Middle frontal gyrus (tissue), 1 donor: ENCODE measurements around the gene FAM162B.
"Not testable (repeated sequence)": the region's sequence is repeated elsewhere in the genome, so short reads cannot be mapped to it uniquely, and the experiment has no call there.

Experiments used
- DNase-seq: peaks from one replicate; pipeline ENCODE4 v3.0.0-alpha.2; 2015; ENCODE audit warnings: low spot score; ENCODE audit errors: extremely low spot score

The FAM162B gene

DNA sequence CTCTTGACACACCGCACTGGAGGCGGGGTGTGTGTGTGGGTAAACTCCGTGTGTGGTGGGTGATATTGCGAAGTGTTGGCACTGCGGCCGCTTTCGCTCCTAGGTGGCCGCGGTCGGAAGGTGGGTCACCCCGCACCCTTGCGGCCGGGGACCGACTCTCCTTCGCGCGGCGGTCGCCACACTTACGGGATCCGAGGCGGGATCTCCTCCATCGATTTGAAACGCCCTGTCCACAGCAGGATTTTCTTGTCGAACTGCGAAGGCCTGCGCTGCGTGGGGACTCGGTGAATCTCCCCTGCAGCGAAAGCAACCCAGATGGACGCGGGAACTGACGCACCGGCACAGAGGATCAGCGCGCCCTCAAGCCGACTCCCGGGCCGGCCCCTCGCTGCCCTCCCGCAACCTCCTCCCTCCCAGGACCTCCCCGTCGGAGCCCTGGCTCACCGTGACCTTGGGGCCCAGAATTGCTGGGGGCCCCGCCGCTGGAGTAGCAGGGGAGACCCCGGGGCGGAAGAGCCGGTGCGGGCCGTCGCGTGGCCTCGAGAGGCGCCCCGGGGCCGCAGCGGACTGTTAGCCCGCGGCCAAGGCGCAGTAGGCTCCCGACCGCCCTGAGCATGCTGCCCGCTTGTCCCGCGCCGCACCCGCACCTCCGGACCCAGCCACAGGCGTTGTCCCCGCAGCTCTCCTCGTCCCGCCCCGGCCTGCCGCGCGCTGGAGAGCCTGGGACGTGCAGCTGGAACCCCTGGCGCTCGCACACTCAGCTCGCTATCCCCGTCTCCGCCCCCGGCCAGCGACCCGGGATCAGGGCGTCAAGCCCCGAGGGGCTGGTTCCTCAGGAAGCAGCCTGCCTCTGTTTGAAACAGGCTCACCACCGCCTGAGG lies at the start of gene FAM162B:
FAM162B (minus strand) TSS at position 759 of the 881 bp plus-strand sequence; CDS start at position 616, 143 bp downstream.
- DNase-seq: no peak

DNA sequence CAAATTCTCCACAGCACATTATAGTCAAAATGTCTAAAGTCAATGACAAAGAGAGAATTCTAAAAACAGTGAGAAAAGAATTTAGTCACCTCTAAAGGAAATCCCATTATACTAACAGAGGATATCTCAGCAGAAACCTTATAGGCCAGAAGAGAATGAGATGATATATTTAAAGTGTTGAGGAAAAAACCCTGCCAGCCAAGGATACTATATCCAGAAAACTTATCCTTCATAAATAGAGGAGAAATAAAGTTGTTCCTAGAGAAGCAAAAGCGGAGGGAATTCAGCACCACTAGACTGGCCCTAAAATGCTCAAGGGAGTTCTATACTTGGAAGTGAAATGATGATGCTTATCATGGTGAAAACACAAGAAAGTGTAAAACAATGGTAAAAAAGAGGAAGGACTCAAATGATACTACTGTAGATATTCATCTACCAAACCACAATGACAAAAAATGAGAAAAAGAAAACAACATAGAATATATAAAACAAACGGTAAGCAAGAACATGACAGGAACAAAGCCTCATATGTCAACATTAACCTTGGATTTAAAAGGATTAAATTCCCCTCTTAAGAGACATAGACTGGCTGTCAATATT lies 46.6 kb upstream of the FAM162B start:
- no peak for DNase-seq

DNA sequence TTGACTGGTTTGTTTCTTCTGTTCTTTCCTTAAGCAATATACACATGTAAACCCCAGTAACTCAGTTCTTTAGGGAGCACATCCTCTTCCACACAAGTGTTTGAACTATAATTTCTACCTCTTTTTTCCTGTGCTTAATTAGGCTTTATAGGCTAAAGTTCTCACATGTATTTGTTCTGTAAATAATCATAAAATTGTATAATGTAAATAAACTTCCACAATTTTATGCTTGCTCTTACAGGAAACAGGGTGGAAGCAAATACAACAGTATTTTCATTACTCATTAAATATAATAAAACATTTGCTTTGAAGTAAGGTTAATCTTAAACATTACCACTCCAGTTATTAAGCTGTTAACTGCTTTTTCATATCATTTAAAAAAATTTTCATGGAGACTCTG lies 36.5 kb upstream of the FAM162B start:
- no peak for DNase-seq

DNA sequence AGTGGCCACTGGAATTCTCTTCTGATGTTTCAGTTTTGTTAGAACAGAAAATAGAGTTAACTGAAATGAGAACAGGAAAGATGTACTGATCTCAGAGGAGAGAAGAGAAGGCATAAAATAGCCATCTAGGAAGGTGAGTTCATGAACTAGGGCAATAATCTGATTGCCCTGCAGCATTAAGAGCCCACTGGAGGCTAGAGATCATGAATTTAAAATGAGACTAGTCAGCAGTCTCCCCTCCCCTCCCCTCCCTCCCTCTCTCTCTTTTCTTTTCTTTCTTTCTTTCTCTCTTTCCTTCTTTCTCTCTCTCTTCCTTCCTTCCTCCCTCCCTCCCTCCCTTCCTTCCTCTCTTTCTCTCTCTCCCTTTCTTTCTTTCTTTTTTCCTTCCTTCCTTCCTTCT lies 34.4 kb upstream of the FAM162B start:
- DNase-seq: no peak

DNA sequence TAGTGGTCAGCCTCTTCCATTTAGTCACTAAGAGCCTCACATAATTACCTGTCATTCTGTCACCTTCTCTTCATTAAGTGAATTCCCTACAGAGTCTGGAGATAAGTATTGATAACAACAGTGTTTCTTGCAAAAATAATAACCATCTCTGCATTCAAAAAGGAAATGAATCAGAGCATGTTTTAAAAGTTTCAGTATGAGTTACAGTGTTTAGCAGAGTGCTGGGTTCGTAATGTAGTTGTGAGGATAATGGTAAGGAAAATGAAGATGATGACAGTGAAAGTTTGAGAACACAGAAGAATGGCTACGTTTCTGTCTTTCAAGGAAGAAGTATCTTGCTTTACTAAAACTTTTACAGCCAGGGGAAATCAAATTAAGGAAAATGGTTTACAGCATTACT lies 32.1 kb upstream of the FAM162B start:
- no peak for DNase-seq

DNA sequence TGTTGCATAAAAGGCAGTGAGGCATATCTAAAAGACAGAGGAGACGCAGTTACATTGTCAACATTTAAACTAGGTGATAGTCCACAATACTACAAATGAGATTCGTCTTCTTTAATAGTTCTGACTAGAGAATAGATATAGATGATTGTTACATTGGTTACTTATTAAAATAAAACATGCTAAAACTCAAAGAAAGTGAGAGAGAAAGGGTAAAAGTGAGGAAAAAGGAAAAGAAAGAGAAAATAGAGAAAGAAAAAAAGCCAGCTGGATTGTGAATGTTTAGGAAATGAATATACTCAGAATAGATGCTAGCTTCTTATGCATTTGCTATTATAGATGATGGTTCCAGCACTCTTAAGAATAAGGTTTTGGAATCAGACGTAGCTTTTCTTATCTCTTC lies 27.7 kb upstream of the FAM162B start:
- DNase-seq: no peak

DNA sequence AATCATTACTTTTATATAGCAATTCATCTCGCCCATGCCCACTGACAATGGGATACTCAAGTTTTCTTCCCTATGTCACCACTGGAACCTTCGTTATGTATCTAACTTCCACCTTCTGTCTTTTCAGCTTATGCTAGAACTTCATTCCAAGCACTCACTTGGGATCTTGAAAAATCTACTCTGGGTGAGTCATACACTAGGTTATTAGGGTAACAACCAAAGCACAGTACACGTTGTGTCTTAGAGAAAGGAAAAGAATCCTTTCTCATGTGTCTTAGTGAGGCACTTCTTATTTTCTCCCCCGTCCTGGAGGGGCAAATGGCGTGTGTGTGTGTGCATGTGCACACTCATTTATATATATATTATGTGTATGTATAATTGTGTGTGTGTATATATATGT lies 18.3 kb upstream of the FAM162B start:
- no peak for DNase-seq

DNA sequence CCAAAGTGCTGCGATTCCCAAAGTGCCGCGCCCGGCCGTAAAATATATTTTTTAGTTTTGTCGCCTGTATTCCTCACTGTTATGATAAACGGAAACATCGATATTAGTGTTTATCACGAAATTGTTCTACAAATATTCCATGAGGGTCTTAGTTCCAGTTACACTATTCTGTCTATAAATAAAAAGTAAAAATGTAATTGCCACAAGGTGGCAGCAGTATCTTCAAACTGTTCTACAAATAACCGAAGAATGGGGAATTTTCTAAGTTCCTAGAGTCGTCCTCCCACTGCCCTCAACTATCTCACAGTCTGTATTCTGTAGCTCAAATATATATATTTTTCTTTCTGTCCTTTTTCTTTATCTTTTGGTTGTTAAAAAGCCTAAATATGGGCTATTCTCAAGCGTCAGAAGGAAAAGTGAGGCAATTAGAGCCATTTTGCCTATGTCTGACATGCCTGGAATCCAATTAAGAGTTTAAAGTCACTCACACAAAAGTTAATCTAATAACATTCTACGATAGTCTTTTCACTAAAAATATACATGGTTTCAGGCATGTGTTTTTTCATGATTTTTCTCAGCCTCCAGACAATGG lies 14.2 kb upstream of the FAM162B start:
- DNase-seq: no peak

DNA sequence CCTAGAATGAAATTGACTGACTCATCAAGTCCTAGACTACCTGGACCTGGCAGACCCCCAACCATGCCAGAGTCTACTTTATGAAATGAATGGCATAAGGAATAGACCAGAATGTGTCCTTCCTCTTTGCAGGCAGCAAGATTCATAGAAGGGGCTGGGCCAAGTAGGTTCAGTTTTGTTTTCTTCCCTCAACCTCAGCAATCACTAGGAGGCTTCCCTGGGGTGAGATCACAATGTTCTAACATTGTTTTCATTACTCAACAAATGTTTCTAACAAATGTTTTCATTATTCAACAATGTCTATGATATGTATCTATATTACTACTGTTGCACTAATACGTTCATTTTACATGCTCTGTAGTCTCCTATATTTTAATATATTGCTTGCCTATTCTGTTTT lies 8.4 kb upstream of the FAM162B start:
- no peak for DNase-seq

DNA sequence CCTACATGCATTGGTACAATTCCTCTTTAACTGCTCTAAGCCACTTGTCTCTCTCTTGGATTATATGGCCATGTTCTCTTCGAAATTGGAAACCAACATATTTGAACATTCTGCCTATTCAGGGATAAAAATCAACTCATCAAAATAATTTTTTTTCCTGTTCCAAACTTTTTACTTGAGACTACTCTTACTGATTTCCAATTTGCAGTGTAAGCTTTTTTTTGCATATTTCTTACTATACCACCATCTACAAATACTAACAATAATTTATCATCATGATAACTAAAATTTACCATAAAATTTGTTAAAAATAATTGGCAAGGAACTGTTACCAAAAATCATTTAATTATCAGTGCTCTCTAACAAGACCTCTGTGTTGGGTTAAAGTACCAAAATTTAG lies 6.9 kb upstream of the FAM162B start:
- no peak for DNase-seq

DNA sequence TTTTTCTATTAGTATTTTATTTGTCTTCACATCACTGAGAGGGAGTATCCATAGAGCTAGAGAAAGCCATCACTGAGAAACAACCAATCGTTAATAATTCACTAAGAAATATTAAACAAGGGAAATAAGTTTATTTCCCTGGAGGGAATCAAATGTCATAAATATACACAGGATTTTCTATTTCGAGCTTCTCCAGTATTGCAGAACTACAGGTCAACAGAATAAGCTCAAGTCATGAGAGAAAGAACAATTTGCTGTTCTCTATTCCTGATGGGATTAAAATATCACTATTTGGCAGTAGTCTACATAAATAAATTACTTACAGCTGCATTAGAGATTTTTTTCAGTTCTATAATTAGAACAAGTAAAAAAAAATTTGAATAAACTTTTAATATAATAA lies 2.2 kb upstream of the FAM162B start:
- DNase-seq: no peak

DNA sequence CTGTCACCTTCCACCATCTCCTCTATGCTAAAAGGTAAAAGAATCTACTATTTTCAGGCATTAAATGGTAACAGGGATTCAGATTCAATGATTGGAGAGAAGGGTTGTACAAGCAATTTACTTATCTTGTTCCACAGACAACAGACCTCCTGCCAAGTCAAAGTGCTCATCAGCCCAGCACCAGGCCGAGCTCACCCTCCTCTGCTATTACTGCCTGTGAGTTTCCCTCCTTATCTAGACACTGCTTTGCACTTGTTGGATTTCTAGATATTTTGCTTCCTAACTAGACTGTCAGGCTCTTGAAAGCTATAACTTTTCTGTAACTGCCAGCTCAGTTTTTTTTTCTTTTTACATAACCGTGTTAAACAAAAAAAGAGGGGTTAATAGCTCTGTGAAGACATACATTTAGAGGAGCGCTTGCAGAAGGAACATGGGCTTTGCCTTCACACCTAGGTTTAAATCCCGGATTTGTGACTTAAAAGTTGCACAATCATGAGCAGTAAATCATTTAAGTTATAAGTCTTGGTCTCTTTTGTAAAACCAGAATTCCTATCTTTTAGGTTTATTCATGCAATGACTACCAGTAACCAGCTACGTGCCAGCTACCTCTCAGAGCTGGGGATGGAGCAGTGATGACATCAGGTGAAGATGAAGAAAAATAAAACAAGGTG lies 1.1 kb upstream of the FAM162B start:
- DNase-seq: no peak

DNA sequence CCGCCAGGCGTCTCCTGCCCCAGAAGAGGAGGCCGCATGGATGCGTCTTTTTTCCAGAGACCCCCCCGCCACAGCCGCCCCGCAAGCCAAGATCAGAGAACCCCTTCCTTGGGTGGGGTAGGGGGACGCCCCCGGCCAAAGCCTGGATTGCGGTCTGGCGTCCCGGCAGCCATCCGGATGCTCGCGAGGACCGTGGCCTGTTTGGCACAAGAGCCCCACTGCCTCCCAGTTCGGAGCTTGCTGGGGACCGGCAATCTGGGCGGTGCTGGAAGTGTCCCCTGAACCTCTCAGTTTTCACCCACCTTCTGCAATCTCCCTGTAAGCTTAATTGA lies 924 bp downstream of the FAM162B start:
- DNase-seq: no peak

DNA sequence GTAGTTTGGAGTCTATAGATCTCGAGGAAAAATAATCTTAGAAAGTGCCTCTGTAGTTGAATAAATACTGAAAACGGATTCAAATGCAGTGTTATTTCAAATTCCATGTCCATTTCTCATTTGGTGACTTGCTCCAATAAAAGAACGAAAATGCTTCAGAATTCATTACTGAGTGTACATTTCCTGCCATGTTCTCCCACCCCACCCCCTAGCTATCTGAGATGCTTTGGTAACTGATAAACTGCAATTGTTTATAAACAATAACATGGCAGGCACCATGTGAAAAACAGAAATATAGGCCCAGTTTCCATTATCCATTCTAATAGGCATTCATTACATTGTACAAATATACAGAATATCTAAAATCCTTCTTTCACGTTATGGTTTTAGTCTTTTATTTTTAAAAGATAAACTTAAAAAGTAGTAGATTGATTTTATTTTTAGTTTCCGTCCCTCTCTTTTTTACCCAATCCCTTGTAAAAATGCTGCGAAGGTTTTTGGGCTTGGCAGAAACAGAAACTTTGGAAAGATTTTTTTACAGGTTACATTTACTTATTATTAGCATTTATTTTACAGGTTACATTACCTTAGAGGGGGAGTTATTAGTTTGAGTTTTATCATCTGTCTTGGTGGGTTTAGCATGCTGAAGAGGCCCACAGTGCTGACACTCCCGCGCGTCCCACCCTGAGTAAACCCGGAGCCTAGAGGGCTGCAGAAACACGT lies 1.5 kb downstream of the FAM162B start:
- no peak for DNase-seq

DNA sequence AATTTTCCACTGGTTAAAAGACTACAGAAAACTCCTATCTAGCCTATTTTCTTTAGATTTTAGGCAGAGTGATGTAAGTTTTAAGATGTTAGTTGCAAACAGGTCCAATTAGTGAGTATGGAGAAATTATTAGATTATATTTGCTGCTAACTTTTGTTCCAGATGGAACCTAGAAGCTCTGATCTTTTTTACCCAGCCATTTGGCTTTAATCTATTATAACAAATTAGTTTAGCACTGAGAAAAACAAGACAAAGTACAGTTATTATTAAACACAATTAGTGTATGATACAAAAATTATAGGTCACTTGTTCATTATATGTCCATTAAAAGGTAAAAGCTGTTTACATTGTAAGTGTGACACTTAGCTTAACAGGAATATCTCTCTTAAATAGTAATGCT lies 2.5 kb downstream of the FAM162B start:
- no peak for DNase-seq

DNA sequence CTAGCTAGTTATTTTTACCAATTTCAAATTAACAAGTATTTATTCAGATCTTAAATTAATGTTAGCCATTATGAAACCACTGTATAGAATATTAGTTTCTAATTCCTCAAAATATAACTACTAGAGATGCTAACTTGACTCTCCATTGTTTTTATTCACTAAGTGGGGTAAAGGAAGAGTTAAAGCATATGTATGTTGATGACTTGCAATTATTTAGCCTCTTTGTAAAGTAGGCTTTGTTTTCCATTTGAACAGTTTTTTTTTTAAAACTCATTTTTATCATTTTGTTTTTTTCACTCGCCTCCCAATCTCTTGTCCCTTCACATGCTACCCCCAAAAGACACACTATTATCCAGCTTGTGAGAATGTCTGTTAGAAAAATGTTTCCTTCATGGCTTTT lies 3.3 kb downstream of the FAM162B start:
- DNase-seq: no peak

DNA sequence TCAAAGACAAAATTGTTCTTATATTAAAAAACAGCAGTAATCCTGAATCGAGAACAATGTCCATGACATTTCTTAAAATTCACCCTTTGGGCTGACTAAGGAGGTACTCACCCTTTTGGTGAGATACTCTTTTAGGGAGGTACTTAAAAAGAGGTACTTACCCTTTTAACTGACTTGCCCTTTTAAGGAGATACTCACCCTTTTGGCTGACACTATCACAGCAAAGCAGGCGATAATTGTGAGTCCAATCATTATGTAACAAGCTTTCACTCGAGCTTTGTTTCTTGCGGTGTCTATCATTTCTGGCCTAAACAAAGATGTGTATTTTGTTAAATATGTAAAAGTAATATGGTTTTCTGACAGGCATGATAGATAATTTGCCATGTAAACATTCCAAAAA lies 3.7 kb downstream of the FAM162B start:
- DNase-seq: no peak

DNA sequence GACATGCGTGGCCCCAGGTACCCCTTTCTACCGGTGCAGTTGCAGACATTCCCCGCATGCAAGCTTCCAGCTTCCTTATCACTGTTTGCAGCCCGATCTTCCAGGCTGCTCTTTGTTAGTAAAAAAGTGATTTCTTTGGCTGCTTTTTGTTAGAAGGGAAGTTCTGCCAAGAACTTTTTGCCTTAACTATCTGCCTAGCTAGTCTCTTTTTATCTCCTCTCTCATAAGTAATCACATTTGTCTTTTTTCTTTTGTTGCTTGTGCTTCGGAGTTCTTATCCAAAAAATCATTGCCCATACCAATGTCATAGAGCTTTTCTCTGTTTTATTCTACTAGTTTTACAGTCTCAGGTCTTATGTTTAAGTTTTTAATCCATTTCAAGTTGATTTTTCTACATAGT lies 20.3 kb downstream of the FAM162B start:
- DNase-seq: no peak

DNA sequence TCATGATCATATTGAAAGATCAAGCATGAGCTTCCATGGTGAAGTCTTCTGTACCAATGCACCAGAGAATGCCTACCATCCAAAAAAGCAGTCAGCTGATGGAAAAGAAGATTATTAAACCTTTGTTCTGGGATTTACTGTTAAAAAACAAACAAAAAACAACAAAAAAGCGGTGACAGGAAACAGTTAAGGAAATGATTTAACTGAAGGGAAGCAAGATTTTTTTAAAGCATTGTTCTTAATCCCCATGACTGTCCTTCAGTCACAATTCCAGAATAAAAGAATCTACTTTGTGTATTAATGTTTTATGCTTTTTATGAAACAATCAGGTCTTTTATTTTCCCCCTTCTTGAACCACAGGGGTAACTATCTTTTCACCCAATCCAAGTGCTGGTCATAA lies 23.9 kb downstream of the FAM162B start:
- DNase-seq: no peak

DNA sequence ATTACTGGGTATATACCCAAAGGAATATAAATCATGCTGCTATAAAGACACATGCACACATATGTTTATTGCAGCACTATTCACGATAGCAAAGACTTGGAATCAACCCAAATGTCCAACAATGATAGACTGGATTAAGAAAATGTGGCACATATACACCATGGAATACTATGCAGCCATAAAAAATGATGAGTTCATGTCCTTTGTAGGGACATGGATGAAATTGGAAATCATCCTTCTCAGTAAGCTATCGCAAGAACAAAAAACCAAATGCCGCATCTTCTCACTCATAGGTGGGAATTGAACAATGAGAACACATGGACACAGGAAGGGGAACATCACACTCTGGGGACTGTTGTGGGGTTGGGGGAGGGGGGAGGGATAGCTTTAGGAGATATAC lies 25.0 kb downstream of the FAM162B start:
- DNase-seq: not testable (repeated sequence)

DNA sequence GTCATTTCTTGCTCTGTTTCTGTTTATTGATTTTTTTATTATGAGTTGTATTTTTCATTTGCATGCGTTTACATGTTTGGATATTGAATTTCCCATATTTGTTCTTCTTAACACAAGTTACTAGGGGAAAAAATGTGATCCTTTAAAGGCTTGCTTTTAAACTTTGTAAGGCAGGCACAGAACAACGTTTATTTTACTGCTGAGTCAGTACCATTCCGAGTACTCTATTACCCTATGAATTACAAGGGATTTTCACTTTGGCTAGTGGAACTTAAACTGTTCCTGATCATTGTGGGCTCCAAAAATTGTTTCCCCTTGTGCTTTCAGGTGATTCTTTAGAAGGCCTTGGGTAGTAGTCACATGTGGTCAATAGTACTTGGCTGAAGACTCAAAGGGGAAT lies 28.5 kb downstream of the FAM162B start:
- DNase-seq: no peak

DNA sequence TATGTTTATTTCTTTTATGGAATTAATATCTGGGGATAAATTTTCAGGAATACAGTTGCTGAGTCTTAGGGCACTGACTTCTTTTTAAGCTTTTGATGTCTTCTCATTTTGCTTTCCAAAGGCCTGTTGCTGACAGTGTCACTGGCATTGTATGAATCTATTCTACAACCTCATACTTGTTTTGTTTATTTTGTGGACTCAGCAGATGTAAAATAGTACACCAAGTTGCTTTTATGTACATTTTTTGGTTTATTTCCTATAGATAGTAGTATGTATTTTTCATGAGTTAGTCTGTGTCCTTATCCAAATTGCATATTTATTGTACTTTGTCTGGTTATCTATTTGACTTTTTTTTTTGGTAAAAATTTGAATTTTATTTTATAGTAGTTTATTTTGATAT lies 35.0 kb downstream of the FAM162B start:
- DNase-seq: no peak
